DOHH2 (cell line): ENCODE results near the gene CRTC3.

Experiments
- CTCF ChIP-seq: fragments of 200-600 bp; sonication (generic); IDR thresholded peaks from one replicate; pipeline ENCODE4 v1.5.1; 2014; ENCODE audit warnings: antibody characterized with exemption, mild to moderate bottlenecking, low read depth, low read length; ENCODE audit not compliant: poor library complexity, severe bottlenecking
- EZH2phosphoT487 ChIP-seq: fragments of 200-600 bp; sonication (generic); IDR thresholded peaks from 2 replicates; pipeline ENCODE4 v1.6.1; 2017; ENCODE audit warnings: borderline replicate concordance, mild to moderate bottlenecking, antibody characterized with exemption, low read length, moderate library complexity, mixed read lengths

- TF ChIP-seq CTCF (no peak), EZH2phosphoT487 (no peak)
Observed at GRCh38 chr15:90609242-90610180, 79.8 kb downstream of the CRTC3 start.
